ENCODE data around the gene CYP4X1.
"Not testable (repeated sequence)": the region's sequence is repeated elsewhere in the genome, so short reads cannot be mapped to it uniquely, and the experiment has no call there.

The CYP4X1 gene, protein sequence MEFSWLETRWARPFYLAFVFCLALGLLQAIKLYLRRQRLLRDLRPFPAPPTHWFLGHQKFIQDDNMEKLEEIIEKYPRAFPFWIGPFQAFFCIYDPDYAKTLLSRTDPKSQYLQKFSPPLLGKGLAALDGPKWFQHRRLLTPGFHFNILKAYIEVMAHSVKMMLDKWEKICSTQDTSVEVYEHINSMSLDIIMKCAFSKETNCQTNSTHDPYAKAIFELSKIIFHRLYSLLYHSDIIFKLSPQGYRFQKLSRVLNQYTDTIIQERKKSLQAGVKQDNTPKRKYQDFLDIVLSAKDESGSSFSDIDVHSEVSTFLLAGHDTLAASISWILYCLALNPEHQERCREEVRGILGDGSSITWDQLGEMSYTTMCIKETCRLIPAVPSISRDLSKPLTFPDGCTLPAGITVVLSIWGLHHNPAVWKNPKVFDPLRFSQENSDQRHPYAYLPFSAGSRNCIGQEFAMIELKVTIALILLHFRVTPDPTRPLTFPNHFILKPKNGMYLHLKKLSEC

DNA sequence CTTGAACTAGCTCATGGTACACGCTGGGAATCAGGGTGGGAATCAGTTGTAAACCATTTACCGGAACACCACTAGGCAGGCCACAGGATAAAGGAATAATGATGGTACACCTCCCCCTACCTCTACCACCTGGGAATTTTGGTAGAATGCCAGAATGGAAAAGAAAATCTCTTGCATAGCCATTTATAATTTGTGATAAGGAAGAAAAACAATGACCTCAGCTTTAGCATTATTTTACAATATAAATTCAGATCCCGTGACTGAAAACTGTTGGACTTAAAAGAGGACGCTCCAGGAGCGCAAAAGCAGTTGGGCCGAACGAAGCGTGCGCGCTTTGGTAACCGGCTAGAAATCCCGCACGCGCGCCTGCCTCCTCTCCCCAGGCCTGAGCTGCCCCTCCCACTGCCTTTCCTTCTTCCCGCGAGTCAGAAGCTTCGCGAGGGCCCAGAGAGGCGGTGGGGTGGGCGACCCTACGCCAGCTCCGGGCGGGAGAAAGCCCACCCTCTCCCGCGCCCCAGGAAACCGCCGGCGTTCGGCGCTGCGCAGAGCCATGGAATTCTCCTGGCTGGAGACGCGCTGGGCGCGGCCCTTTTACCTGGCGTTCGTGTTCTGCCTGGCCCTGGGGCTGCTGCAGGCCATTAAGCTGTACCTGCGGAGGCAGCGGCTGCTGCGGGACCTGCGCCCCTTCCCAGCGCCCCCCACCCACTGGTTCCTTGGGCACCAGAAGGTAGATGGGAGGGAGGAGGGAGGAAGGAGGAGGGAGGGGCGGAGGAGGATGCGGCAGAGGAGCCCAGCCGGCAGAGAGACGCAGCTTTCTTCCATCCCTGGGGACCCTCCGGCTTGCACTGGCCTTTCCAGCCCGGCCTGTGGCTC, at the start of gene CYP4X1:
CYP4X1 (plus strand) TSS at position 402 of the 873 bp plus-strand sequence; CDS start at position 551, 149 bp downstream.
- no peak for DNase-seq (ENCODE audit: low read depth, low spot score)

- no peak for DNase-seq (ENCODE audit: low read depth, low spot score)
Observed at GRCh38 chr1:46983166-46983829, 40.2 kb upstream of the CYP4X1 start.

GRCh38 chr1:46983830-46984586, 39.5 kb upstream of the CYP4X1 start:
- no peak for DNase-seq (ENCODE audit: low read depth, low spot score)

GRCh38 chr1:46990541-46990940, 32.9 kb upstream of the CYP4X1 start:
- DNase-seq (ENCODE audit: low read depth, low spot score): not testable (repeated sequence)

GRCh38 chr1:46991083-46991923, 32.2 kb upstream of the CYP4X1 start:
- no peak for DNase-seq (ENCODE audit: low read depth, low spot score)

DNA sequence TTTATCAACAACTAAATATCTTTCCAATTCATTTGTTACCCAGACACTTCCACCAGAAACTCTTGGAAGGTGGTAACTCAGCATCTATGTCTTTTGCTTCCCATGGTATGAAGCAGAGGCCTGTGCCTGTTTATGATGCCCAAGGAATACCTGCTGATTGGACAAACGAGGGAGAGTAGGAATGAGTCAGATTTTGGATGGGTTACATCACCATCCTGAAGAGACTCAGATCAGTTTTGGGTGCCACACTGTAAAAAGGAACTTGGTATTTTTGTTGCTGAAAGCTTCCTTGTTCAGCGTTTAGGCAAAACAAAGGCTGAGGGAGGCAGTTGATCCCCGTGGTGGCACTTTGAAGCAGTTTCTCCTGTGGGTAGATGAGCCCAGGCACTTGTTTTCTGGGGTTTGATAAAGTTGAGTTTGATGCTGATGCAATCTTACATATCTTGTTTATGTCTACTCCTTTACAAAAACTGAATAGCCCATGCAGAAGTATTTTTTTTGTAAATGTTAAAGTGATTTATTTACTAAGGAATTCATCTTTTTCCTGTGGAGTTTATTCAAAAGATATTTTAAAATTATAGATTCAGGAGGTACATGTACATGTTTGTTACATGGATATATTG, 26.7 kb upstream of the CYP4X1 start:
- DNase-seq (ENCODE audit: low read depth, low spot score): no peak

DNA sequence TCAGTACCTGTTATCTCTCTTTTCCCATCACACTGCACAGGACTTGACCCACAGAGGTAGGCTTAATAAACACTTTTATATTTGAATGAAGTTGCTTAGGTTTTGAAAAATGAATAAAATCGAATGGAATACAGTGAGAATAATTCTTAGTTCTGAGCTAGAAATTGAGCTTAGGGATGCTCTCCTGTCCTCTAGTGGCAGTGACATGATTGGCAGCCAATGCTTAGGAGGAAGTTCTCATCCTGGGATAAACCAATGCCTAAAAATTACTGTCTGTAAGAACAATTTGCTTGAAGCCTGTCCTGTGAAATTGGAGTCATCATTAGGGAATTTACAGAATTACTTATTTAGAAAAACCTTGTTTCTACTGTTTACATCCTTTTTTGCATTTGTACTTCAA, 21.3 kb upstream of the CYP4X1 start:
- DNase-seq (ENCODE audit: low read depth, low spot score): no peak

- DNase-seq (ENCODE audit: low read depth, low spot score): no peak
Observed at GRCh38 chr1:47003896-47004403, 19.5 kb upstream of the CYP4X1 start.

DNA sequence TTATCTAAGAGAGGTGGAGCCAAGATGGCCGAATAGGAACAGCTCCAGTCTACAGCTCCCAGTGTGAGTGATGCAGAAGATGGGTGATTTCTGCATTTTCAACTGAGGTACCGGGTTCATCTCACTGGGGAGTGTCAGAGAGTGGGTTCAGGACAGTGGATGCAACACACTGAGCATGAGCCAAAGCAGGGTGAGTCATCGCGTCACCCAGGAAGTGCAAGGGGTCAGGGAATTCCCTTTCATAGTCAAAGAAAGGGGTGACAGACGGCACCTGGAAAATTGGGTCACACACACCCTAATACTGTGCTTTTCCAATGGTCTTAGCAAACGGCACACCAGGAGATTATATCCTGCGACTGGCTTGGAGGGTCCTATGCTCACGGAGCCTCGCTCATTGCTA, 17.0 kb upstream of the CYP4X1 start:
- not testable (repeated sequence) for DNase-seq (ENCODE audit: low read depth, low spot score)

DNA sequence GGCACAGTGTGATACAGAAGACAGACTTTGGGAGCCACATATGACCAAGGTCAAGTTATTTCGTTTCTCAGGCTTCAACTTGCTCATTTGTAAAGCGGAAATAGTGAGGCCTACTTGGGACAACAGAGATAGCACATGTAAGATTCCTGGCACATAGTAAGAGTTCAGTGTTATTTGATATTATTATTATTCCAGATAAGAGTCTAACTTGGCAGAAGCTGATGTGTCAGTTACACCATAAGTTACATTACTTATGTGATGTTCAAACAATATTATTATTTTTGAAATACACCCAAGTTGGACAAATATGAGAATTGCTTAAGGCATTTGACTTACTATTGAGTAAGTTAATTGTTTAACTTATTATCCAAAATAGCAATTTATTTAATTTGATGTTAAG, 10.2 kb upstream of the CYP4X1 start:
- no peak for DNase-seq (ENCODE audit: low read depth, low spot score)

- no peak for DNase-seq (ENCODE audit: low read depth, low spot score)
Observed at GRCh38 chr1:47021070-47021469, 2.4 kb upstream of the CYP4X1 start.

GRCh38 chr1:47024141-47024801, 802 bp downstream of the CYP4X1 start:
- DNase-seq (ENCODE audit: low read depth, low spot score): no peak

DNA sequence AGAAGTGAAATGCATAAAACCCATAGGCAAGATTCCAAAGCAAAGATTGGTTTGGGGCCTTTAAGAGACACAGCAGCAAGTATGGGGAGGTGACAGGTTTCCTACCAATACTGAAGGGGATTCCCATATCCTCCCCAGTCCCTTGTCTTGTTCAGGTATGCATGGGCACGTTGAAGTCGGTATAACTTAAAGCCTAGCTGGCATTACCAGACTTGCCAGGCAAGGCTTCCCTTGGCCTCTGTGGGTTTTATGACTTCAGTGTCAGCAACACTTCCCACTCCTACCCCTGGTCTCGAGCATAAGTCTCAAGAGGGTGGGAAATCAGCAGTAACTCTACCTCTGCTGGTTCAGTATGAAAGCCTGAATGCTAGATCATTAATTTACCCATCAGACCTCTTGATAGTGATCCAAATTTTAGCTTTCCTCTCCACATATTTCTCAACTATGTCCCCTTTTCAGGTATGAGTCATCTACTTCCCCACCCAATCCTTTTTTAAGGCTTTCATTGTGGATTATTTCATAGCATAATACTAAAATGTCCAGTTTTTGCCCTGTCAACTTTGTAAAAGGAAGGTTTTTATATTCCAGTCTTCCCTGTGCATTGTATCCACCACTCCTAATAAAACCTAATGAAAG, 6.8 kb downstream of the CYP4X1 start:
- DNase-seq (ENCODE audit: low read depth, low spot score): no peak

- DNase-seq (ENCODE audit: low read depth, low spot score): no peak
Observed at GRCh38 chr1:47031059-47031458, 7.6 kb downstream of the CYP4X1 start.

DNA sequence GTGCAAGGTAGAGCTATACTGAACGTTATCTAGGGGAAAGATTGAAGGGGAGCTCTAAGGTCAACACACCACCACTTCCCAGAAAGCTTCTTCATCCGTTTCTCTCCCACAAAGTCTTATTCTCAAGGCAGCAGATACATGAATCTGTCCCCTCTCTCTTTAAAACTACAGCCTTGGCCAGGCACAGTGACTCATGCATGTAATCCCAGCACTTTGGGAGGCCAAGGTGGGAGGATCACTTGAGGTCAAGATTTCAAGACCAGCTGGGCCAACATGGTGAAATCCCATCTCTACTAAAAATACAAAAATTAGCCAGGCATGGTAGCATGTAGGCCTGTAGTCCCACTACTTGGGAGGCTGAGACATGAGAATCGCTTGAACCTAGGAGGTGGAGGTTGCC, 8.1 kb downstream of the CYP4X1 start:
- DNase-seq (ENCODE audit: low read depth, low spot score): no peak

- no peak for DNase-seq (ENCODE audit: low read depth, low spot score)
Observed at GRCh38 chr1:47036764-47037163, 13.3 kb downstream of the CYP4X1 start.

DNA sequence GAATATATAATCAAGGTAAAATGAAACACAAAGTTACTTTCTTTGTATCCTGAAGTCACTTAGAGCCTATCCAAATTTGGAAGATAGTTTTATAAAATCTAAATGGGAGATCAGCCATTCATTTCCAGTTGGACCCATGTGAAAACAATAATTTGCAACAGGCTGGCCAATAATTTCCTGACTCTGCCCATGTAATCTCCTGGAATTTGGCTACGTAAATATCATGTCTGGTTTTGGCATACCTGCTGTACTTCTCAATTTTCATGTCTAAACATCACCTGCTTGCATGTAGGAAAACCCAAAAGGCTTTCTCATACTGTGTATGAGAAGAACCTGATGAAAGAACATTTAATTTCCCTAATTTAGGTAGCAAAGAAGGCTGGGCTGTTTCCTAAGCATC, 35.9 kb downstream of the CYP4X1 start:
- no peak for DNase-seq (ENCODE audit: low read depth, low spot score)

- no peak for DNase-seq (ENCODE audit: low read depth, low spot score)
Observed at GRCh38 chr1:47067097-47067594, 43.7 kb downstream of the CYP4X1 start, which contains the start of gene CYP4Z1. CYP4Z1 (plus strand) TSS chr1:47067231; CDS start chr1:47067491, 260 bp downstream.
